Measurements from ENCODE around the gene HSD17B8.

HSD17B8 gene

DNA sequence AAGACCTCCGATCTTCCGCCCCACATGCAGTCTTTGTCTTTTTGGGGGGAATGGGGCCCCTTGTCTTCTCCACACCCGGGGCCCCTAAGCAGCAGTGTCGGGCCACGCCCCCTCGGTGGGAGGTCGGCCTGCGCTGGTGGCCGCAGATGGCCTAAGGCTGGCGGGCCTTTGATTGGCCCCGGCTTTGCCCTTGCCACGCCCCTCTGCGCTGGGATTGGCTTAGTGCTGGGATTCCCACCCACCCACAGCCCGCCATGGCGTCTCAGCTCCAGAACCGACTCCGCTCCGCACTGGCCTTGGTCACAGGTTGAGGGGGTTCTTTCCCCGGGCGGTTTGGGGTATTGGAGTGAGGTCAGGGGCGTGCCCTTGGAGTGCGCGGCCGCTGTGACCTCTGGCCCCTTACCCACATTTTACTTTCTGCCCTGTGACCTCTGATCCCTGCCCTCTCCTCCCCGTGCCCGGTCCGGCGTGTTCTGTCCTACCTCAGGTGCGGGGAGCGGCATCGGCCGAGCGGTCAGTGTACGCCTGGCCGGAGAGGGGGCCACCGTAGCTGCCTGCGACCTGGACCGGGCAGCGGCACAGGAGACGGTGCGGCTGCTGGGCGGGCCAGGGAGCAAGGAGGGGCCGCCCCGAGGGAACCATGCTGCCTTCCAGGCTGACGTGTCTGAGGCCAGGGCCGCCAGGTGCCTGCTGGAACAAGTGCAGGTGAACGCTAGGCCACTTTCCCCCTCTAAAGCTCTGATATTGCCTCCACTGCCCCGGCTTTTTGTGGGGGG, at the start of gene HSD17B8:
Gene HSD17B8 (plus strand): TSS at position 241 of the 776 bp plus-strand sequence. CDS start 14 bp downstream, at position 255.
- no peak within 1 kb of the TSS for H3K4me3 ChIP-seq (ENCODE audit: low read depth, low read length)
- no peak for DNase-seq (ENCODE audit: low read depth)
- TF ChIP-seq POLR2A (IDR thresholded peaks at IDR 0.05; ENCODE audit: extremely low read depth, insufficient read length): no peak
- TF ChIP-seq, protein P1, sequence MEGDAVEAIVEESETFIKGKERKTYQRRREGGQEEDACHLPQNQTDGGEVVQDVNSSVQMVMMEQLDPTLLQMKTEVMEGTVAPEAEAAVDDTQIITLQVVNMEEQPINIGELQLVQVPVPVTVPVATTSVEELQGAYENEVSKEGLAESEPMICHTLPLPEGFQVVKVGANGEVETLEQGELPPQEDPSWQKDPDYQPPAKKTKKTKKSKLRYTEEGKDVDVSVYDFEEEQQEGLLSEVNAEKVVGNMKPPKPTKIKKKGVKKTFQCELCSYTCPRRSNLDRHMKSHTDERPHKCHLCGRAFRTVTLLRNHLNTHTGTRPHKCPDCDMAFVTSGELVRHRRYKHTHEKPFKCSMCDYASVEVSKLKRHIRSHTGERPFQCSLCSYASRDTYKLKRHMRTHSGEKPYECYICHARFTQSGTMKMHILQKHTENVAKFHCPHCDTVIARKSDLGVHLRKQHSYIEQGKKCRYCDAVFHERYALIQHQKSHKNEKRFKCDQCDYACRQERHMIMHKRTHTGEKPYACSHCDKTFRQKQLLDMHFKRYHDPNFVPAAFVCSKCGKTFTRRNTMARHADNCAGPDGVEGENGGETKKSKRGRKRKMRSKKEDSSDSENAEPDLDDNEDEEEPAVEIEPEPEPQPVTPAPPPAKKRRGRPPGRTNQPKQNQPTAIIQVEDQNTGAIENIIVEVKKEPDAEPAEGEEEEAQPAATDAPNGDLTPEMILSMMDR (IDR thresholded peaks at IDR 0.05; ENCODE audit: low read depth, low read length): no peak
- no peak for TF ChIP-seq MYC (IDR thresholded peaks at IDR 0.05; ENCODE audit: low read depth, low read length)
- no peak for TF ChIP-seq MAX (IDR thresholded peaks at IDR 0.05; ENCODE audit: low read depth, low read length)

- no peak overlapping the region for H3K4me3 ChIP-seq (ENCODE audit: low read depth, low read length)
- DNase-seq (ENCODE audit: low read depth): no peak
- TF ChIP-seq, protein P1 (IDR thresholded peaks at IDR 0.05; ENCODE audit: low read depth, low read length): no peak
- TF ChIP-seq POLR2A (IDR thresholded peaks at IDR 0.05; ENCODE audit: extremely low read depth, insufficient read length) (no peak), MYC (IDR thresholded peaks at IDR 0.05; ENCODE audit: low read depth, low read length) (no peak), MAX (IDR thresholded peaks at IDR 0.05; ENCODE audit: low read depth, low read length) (no peak)
Observed at GRCh38 chr6:33156561-33156960, 47.9 kb upstream of the HSD17B8 start.

DNA sequence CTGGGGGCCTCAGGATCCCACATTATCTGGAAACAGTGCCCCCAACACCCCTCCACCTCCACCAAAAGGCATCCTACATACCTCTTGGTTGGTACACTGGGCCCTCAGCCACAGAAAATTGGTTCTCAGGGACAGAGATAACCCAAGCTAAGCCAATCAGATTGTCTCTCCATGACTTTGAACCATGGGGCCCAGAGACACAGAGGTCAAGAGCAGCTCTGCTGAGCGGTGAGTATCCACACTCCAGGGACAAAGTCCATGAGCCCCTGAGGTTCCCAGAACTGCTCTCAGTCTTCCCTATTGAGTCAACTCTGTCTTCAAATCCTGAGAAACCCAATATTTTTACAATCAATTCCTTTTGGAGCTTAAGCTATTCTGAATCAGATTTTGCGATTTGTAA, 47.5 kb upstream of the HSD17B8 start:
- TF ChIP-seq POLR2A (IDR thresholded peaks at IDR 0.05; ENCODE audit: extremely low read depth, insufficient read length): no peak
- TF ChIP-seq MAX (IDR thresholded peaks at IDR 0.05; ENCODE audit: low read depth, low read length): no peak
- TF ChIP-seq MYC (IDR thresholded peaks at IDR 0.05; ENCODE audit: low read depth, low read length): no peak
- TF ChIP-seq, protein P1 (IDR thresholded peaks at IDR 0.05; ENCODE audit: low read depth, low read length): no peak
- DNase-seq (ENCODE audit: low read depth): no peak
- H3K4me3 ChIP-seq (ENCODE audit: low read depth, low read length): no peak overlapping the region

DNA sequence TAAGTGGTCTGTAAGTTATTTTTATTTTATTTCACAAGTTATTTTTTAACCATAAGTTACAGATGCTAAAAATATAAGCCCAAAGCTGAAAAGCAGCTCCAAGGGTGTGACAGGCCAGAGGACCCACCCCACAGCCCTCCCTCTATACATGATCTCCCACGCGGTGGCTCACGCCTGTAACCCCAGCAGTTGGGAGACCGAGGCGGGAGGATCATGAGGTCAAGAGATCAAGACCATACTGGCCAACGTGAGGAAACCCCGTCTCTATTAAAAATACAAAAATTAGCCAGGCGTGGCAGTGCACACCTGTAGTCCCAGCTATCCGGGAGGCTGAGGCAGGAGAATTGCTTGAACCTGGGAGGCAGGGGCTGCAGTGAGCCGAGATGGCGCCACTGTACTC, 44.4 kb upstream of the HSD17B8 start:
- H3K4me3 ChIP-seq (ENCODE audit: low read depth, low read length): no peak overlapping the region
- no peak for DNase-seq (ENCODE audit: low read depth)
- TF ChIP-seq MYC (IDR thresholded peaks at IDR 0.05; ENCODE audit: low read depth, low read length) (no peak), MAX (IDR thresholded peaks at IDR 0.05; ENCODE audit: low read depth, low read length) (no peak)

GRCh38 chr6:33160728-33161344, 43.6 kb upstream of the HSD17B8 start:
- no peak for TF ChIP-seq MYC (IDR thresholded peaks at IDR 0.05; ENCODE audit: low read depth, low read length)
- TF ChIP-seq, protein P1 (IDR thresholded peaks at IDR 0.05; ENCODE audit: low read depth, low read length): no peak
- no peak for TF ChIP-seq MAX (IDR thresholded peaks at IDR 0.05; ENCODE audit: low read depth, low read length)
- TF ChIP-seq POLR2A (IDR thresholded peaks at IDR 0.05; ENCODE audit: extremely low read depth, insufficient read length): no peak
- H3K4me3 ChIP-seq (ENCODE audit: low read depth, low read length): no peak overlapping the region
- DNase-seq (ENCODE audit: low read depth): peak; percentile 73

All from NB4 (cell line).